MM.1S (cell line): Measurements from ENCODE around the gene LRMDA.

ENCODE experiments used
- DNase-seq: peaks from one replicate; pipeline ENCODE4 v3.0.0-alpha.2; 2015
- H2AFZ ChIP-seq: fragments of 300-600 bp; sonication (generic); 2 replicates; pipeline ENCODE4 v1.6.0; 2016; ENCODE audit warnings: antibody characterized with exemption, low read length
- H3F3A ChIP-seq: fragments of 300-600 bp; sonication (generic); 2 replicates; pipeline ENCODE4 v1.6.1; 2016; ENCODE audit warnings: mild to moderate bottlenecking, antibody characterized with exemption, low read length, moderate library complexity, mixed read lengths; ENCODE audit not compliant: insufficient read depth
- H3K27ac ChIP-seq: fragments of 300-600 bp; sonication (generic); 2 replicates; pipeline ENCODE4 v1.5.1; 2016; ENCODE audit warnings: mild to moderate bottlenecking, low read length
- H3K27me3 ChIP-seq: fragments of 300-600 bp; sonication (generic); replicated peaks from 2 replicates; pipeline ENCODE4 v1.6.0; 2016; ENCODE audit warnings: low read length; ENCODE audit not compliant: insufficient read depth
- H3K36me3 ChIP-seq: fragments of 300-600 bp; sonication (generic); replicated peaks from 2 replicates; pipeline ENCODE4 v1.6.1; 2016; ENCODE audit warnings: mild to moderate bottlenecking, low read length, mixed read lengths; ENCODE audit not compliant: insufficient read depth
- H3K4me1 ChIP-seq: fragments of 300-600 bp; sonication (generic); 2 replicates; pipeline ENCODE4 v1.6.1; 2016; ENCODE audit warnings: low read length, mixed read lengths
- H3K4me2 ChIP-seq: fragments of 300-600 bp; sonication (generic); 2 replicates; pipeline ENCODE4 v1.6.0; 2016; ENCODE audit warnings: low read depth, low read length
- H3K4me3 ChIP-seq: fragments of 300-600 bp; sonication (generic); 2 replicates; pipeline ENCODE4 v1.5.1; 2016; ENCODE audit warnings: low read length, mixed read lengths
- H3K79me2 ChIP-seq: fragments of 300-600 bp; sonication (generic); 2 replicates; pipeline ENCODE4 v1.6.1; 2016; ENCODE audit warnings: mixed run types, low read length, mixed read lengths
- H3K9ac ChIP-seq: fragments of 300-600 bp; sonication (generic); 2 replicates; pipeline ENCODE4 v1.6.1; 2016; ENCODE audit warnings: low read length, mixed read lengths
- H3K9me2 ChIP-seq: fragments of 300-600 bp; sonication (generic); replicated peaks from 2 replicates; pipeline ENCODE4 v1.6.1; 2016; ENCODE audit warnings: mild to moderate bottlenecking, low read length, mixed read lengths; ENCODE audit not compliant: insufficient read depth
- H3K9me3 ChIP-seq: fragments of 300-600 bp; sonication (generic); replicated peaks from 2 replicates; pipeline ENCODE4 v1.6.1; 2016; ENCODE audit warnings: mild to moderate bottlenecking, low read length, mixed read lengths; ENCODE audit not compliant: insufficient read depth
- H4K20me1 ChIP-seq: fragments of 300-600 bp; sonication (generic); 2 replicates; pipeline ENCODE4 v1.6.1; 2016; ENCODE audit warnings: mild to moderate bottlenecking, low read length, moderate library complexity, mixed read lengths; ENCODE audit not compliant: insufficient read depth
- EZH2 ChIP-seq: fragments of 300-600 bp; sonication (generic); optimal IDR thresholded peaks from 2 replicates; pipeline ENCODE3; 2017; ENCODE audit warnings: low read depth, mild to moderate bottlenecking, antibody characterized with exemption, low read length, mixed read lengths
- EZH2phosphoT487 ChIP-seq: fragments of 300-600 bp; sonication (generic); IDR thresholded peaks from 2 replicates; pipeline ENCODE4 v1.6.1; 2018; ENCODE audit warnings: antibody characterized with exemption, low read length
- TF ChIP-seq, protein P1 (sequence below): fragments of 300-600 bp; sonication (generic); IDR thresholded peaks from 2 replicates; pipeline ENCODE4 v1.5.1; 2016; ENCODE audit warnings: antibody characterized with exemption, low read length, mixed read lengths

LRMDA gene

GRCh38 chr10:76356557-76356956 is 925.1 kb downstream of the LRMDA start:
- Histone ChIP-seq H3K27ac (no peak overlapping the region), H2AFZ (no peak overlapping the region), H3F3A (no peaks in the 10 kb centered on the region), H3K9me2 (no peaks in the 10 kb centered on the region), H3K4me1 (no peaks in the 10 kb centered on the region), H4K20me1 (no peaks in the 10 kb centered on the region), H3K27me3 (no peaks in the 10 kb centered on the region), H3K79me2 (no peaks in the 10 kb centered on the region), H3K4me2 (no peak overlapping the region), H3K9me3 (no peaks in the 10 kb centered on the region), H3K4me3 (no peak overlapping the region), H3K9ac (no peak overlapping the region), H3K36me3 (no peaks in the 10 kb centered on the region)
- no peak for DNase-seq
- TF ChIP-seq EZH2phosphoT487 = no peak
- TF ChIP-seq, protein P1, sequence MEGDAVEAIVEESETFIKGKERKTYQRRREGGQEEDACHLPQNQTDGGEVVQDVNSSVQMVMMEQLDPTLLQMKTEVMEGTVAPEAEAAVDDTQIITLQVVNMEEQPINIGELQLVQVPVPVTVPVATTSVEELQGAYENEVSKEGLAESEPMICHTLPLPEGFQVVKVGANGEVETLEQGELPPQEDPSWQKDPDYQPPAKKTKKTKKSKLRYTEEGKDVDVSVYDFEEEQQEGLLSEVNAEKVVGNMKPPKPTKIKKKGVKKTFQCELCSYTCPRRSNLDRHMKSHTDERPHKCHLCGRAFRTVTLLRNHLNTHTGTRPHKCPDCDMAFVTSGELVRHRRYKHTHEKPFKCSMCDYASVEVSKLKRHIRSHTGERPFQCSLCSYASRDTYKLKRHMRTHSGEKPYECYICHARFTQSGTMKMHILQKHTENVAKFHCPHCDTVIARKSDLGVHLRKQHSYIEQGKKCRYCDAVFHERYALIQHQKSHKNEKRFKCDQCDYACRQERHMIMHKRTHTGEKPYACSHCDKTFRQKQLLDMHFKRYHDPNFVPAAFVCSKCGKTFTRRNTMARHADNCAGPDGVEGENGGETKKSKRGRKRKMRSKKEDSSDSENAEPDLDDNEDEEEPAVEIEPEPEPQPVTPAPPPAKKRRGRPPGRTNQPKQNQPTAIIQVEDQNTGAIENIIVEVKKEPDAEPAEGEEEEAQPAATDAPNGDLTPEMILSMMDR = no peak
- no peak for TF ChIP-seq EZH2

- no peaks in the 10 kb centered on the region for H3K9me3 ChIP-seq
- no peak overlapping the region for H3K4me3 ChIP-seq
- no peak overlapping the region for H3K4me2 ChIP-seq
- no peaks in the 10 kb centered on the region for H3K4me1 ChIP-seq
- H3F3A ChIP-seq = no peaks in the 10 kb centered on the region
- no peak for DNase-seq
- no peaks in the 10 kb centered on the region for H4K20me1 ChIP-seq
- H3K36me3 ChIP-seq = no peaks in the 10 kb centered on the region
- no peak overlapping the region for H3K9ac ChIP-seq
- no peaks in the 10 kb centered on the region for H3K9me2 ChIP-seq
- no peaks in the 10 kb centered on the region for H3K27me3 ChIP-seq
- H3K27ac ChIP-seq = no peak overlapping the region
- no peak overlapping the region for H2AFZ ChIP-seq
- TF ChIP-seq EZH2phosphoT487 = no peak
- no peak for TF ChIP-seq EZH2
- TF ChIP-seq, protein P1 = no peak
- H3K79me2 ChIP-seq = no peaks in the 10 kb centered on the region
Observed at GRCh38 chr10:76357726-76358415, 926.4 kb downstream of the LRMDA start.

- Histone ChIP-seq H3K4me2 (no peak overlapping the region), H2AFZ (no peak overlapping the region), H3K9ac (no peak overlapping the region), H3K27me3 (no peaks in the 10 kb centered on the region), H3K9me2 (no peaks in the 10 kb centered on the region), H3K79me2 (no peaks in the 10 kb centered on the region), H3F3A (no peaks in the 10 kb centered on the region), H3K27ac (no peak overlapping the region), H4K20me1 (no peaks in the 10 kb centered on the region), H3K9me3 (no peaks in the 10 kb centered on the region), H3K36me3 (no peaks in the 10 kb centered on the region), H3K4me3 (no peak overlapping the region), H3K4me1 (no peaks in the 10 kb centered on the region)
- no peak for TF ChIP-seq EZH2phosphoT487
- TF ChIP-seq, protein P1 = no peak
- no peak for TF ChIP-seq EZH2
- no peak for DNase-seq
Observed at GRCh38 chr10:76358743-76359395, 927.4 kb downstream of the LRMDA start.
